ENCODE data around the gene ZNF497. TPM values are rescaled to one million over a fixed set of nuclear protein-coding genes. Genes with fewer than 3 reads are reported as not detected.
A peak's percentile ranks its signal among the peaks of the same experiment; 100 is the strongest.

Gene ZNF497
- total RNA-seq, 4 donors from 2014 or later, result 0.70 to 4.4 (median 2.1) TPM; not detected in 1

- Histone ChIP-seq H3K4me1 (peaks cover 0 to 12% (median 2%) of the 10 kb centered on the region in 4 donors), H3K27ac (no peak overlapping the region), H3K9me3 (no peaks in the 10 kb centered on the region), H3K27me3 (no peaks in the 10 kb centered on the region), H3K36me3 (peaks cover 0 to 53% (median 4%) of the 10 kb centered on the region in 3 donors), H3K4me3 (no peak overlapping the region)
- no peak for DNase-seq
- TF ChIP-seq POLR2A (IDR thresholded peaks at IDR 0.05), result no peak
- TF ChIP-seq CTCF (IDR thresholded peaks at IDR 0.05), result no peak
These were observed 54.8 kb downstream of the ZNF497 start for GRCh38 chr19:58307736-58308135.

GRCh38 chr19:58305932-58306323 lies 56.6 kb downstream of the ZNF497 start:
- H3K36me3 ChIP-seq, result peaks cover 0 to 37% (median 0%) of the 10 kb centered on the region in 3 donors
- peak overlapping the region; percentile 87 to 96 (median 88) for H3K27ac ChIP-seq
- peak overlapping the region; percentile 69 to 90 (median 78) for H3K4me3 ChIP-seq
- DNase-seq, result peak; percentile 17 to 49 (median 47)
- H3K4me1 ChIP-seq, result peaks cover 0 to 12% (median 2%) of the 10 kb centered on the region in 4 donors
- H3K27me3 ChIP-seq, result no peaks in the 10 kb centered on the region
- H3K9me3 ChIP-seq, result no peaks in the 10 kb centered on the region
- TF ChIP-seq CTCF (IDR thresholded peaks at IDR 0.05) (no peak), POLR2A (IDR thresholded peaks at IDR 0.05) (no peak)

- peak; percentile 4 to 62 (median 46) for TF ChIP-seq CTCF (IDR thresholded peaks at IDR 0.05)
- TF ChIP-seq POLR2A (IDR thresholded peaks at IDR 0.05), result peak; percentile 82 to 85
- DNase-seq, result peak; percentile 96 to 98 (median 97)
- Histone ChIP-seq H3K27me3 (no peaks in the 10 kb centered on the region), H3K36me3 (peaks cover 0 to 42% (median 0%) of the 10 kb centered on the region in 3 donors), H3K4me1 (peaks cover 0 to 12% (median 2%) of the 10 kb centered on the region in 4 donors), H3K9me3 (no peaks in the 10 kb centered on the region), H3K27ac (peak within 1 kb of the TSS; percentile 87 to 96 (median 88)), H3K4me3 (peak within 1 kb of the TSS; percentile 69 to 90 (median 78))
These were observed 57.3 kb downstream of the ZNF497 start, which contains the start of gene ERVK3-1 for GRCh38 chr19:58305065-58305931. Gene ERVK3-1, plus strand, starts transcription at chr19:58305377. Its CDS starts 6,792 bp downstream, at chr19:58312169.

GRCh38 chr19:58304748-58305064 lies 57.8 kb downstream of the ZNF497 start:
- no peak for TF ChIP-seq CTCF (IDR thresholded peaks at IDR 0.05)
- no peak for TF ChIP-seq POLR2A (IDR thresholded peaks at IDR 0.05)
- peaks cover 0 to 40% (median 0%) of the 10 kb centered on the region in 3 donors for H3K36me3 ChIP-seq
- peak overlapping the region; percentile 69 to 90 (median 78) for H3K4me3 ChIP-seq
- H3K27me3 ChIP-seq, result no peaks in the 10 kb centered on the region
- DNase-seq, result no peak
- H3K27ac ChIP-seq, result peak overlapping the region; percentile 87 to 96 (median 88)
- peaks cover 0 to 12% (median 2%) of the 10 kb centered on the region in 4 donors for H3K4me1 ChIP-seq
- H3K9me3 ChIP-seq, result no peaks in the 10 kb centered on the region

Small RNA genes lying within 50 kb of the gene (small RNA-seq; reads per million reads assigned to genes)
- gene MIR4754 (0 reads per million in 2 donors), gene MIR6806 (0.06 to 0.64 reads per million in 2 donors), gene RNA5SP473 (0.06 to 0.18 reads per million in 2 donors)

Other genes starting within 250 kb of the ZNF497 start
- gene ZNF329, start 212.0 kb downstream of the ZNF497 start, total RNA-seq, result 10 to 100 TPM in 1 of 4 donors, 1 to 10 TPM in 3; 3.4 to 11.6 (median 5.7) TPM
- 10 to 100 TPM; 32.4 to 46.8 (median 39.7) TPM for gene ZNF274, start 179.7 kb downstream of the ZNF497 start, total RNA-seq
- gene ZNF544, start 133.8 kb downstream of the ZNF497 start, total RNA-seq, result 100 to 1,000 TPM in 1 of 4 donors, 10 to 100 TPM in 3; 21.9 to 158 (median 31.4) TPM
- gene ZNF8, start 83.8 kb downstream of the ZNF497 start, total RNA-seq, result 1 to 10 TPM; 7.0 to 8.9 (median 7.9) TPM
- gene ERVK3-1, start 57.4 kb downstream of the ZNF497 start, total RNA-seq, result 10 to 100 TPM; 41.3 to 54.2 (median 47.2) TPM
- 1 to 10 TPM; 2.5 to 4.6 (median 4.0) TPM for gene ZSCAN22, start 35.8 kb downstream of the ZNF497 start, total RNA-seq
- gene A1BG, start 9.3 kb downstream of the ZNF497 start, total RNA-seq, result 10 to 100 TPM in 1 of 4 donors, 1 to 10 TPM in 2, not detected in 1; 5.4 to 26.4 (median 8.3) TPM
- 10 to 100 TPM in 1 of 4 donors, 1 to 10 TPM in 3; 3.3 to 10.9 (median 7.7) TPM for gene ZNF837, start 18.3 kb upstream of the ZNF497 start, total RNA-seq
- gene RPS5, start 24.5 kb upstream of the ZNF497 start, total RNA-seq, result 1,000 to 10,000 TPM in 1 of 4 donors, 100 to 1,000 TPM in 3; 428 to 1,258 (median 517) TPM
- not detected for gene RNF225, start 32.9 kb upstream of the ZNF497 start, total RNA-seq
- 10 to 100 TPM in 1 of 4 donors, 1 to 10 TPM in 3; 2.5 to 18.2 (median 9.6) TPM for gene ZNF584, start 45.9 kb upstream of the ZNF497 start, total RNA-seq
- gene ZNF132, start 77.4 kb upstream of the ZNF497 start, total RNA-seq, result 10 to 100 TPM in 1 of 4 donors, 1 to 10 TPM in 3; 3.9 to 12.4 (median 7.2) TPM
- gene ZNF324B, start 88.9 kb upstream of the ZNF497 start, total RNA-seq, result 10 to 100 TPM in 3 of 4 donors, 1 to 10 TPM in 1; 7.0 to 13.1 (median 10.5) TPM
- 10 to 100 TPM; 12.4 to 31.2 (median 22.7) TPM for gene ZNF324, start 104.3 kb upstream of the ZNF497 start, total RNA-seq
- gene ZNF446, start 113.6 kb upstream of the ZNF497 start, total RNA-seq, result 10 to 100 TPM; 12.8 to 25.6 (median 19.6) TPM
- 1 to 10 TPM in 3 of 4 donors, under 1 TPM in 1; 0.88 to 6.3 (median 2.3) TPM for gene SLC27A5, start 149.2 kb upstream of the ZNF497 start, total RNA-seq
- 10 to 100 TPM in 3 of 4 donors, 1 to 10 TPM in 1; 7.4 to 21.6 (median 14.3) TPM for gene ZBTB45, start 157.1 kb upstream of the ZNF497 start, total RNA-seq
- gene TRIM28, start 181.3 kb upstream of the ZNF497 start, total RNA-seq, result 100 to 1,000 TPM; 164 to 281 (median 196) TPM
- gene CHMP2A, start 192.4 kb upstream of the ZNF497 start, total RNA-seq, result 100 to 1,000 TPM in 2 of 4 donors, 10 to 100 TPM in 2; 79.2 to 115 (median 101) TPM
- gene UBE2M, start 195.9 kb upstream of the ZNF497 start, total RNA-seq, result 10 to 100 TPM; 10.2 to 37.1 (median 18.5) TPM
- gene MZF1, start 210.6 kb upstream of the ZNF497 start, total RNA-seq, result 100 to 1,000 TPM in 1 of 4 donors, 10 to 100 TPM in 3; 60.9 to 123 (median 82.3) TPM

All from Peyer's patch (tissue), 4 donors.